HepG2 (cell line): Measurements from ENCODE around the gene RASGRF1. TPM values are rescaled to one million over a fixed set of nuclear protein-coding genes. Genes with fewer than 3 reads are reported as not detected.
A peak's percentile ranks its signal among the peaks of the same experiment; 100 is the strongest.

Source experiments
- HOXA9 ChIP-seq: sonication (generic); formaldehyde crosslinking; IDR thresholded peaks from 2 replicates; pipeline ENCODE4 v1.8.1; 2022; ENCODE audit warnings: missing genetic modification reagents, mild to moderate bottlenecking, moderate library complexity, borderline replicate concordance
- SUZ12 ChIP-seq: fragments of 150-350 bp; IDR thresholded peaks from 2 replicates; pipeline ENCODE4 v1.6.1; 2014; ENCODE audit warnings: low read depth, low read length
- ZNF367 ChIP-seq: sonication (generic); formaldehyde crosslinking; IDR thresholded peaks from 2 replicates; pipeline ENCODE4 v1.4.0; 2020; ENCODE audit warnings: missing genetic modification reagents, borderline replicate concordance
- ZNF878 ChIP-seq: sonication (generic); formaldehyde crosslinking; IDR thresholded peaks from 2 replicates; pipeline ENCODE4 v1.8.1; 2023; ENCODE audit warnings: mild to moderate bottlenecking, missing genetic modification reagents, moderate library complexity
- polyA plus RNA-seq, 8 experiments: library from polyadenylated mRNA; depleted of rRNA in 3 of 8; stranded (reverse) in 7 of 8; unstranded in 1 of 8; fragments of >200 nt; fragmentation: Illumina TruSeq in 4 of 8; extraction: Trizol in 4 of 8; gene quantifications; 2 replicates each; pipeline versions ENCODE4 v1.2.1 to v1.2.3, GENCODE V29; 2011 to 2016; ENCODE audit warnings: low read depth in 4 of 8, missing spikeins in 1 of 8, mixed read lengths in 1 of 8; ENCODE audit not compliant: insufficient read depth in 1 of 8
- total RNA-seq, 5 experiments: library from RNA; depleted of rRNA; stranded (reverse); fragments of >200 nt; fragmentation: Illumina TruSeq; extraction: Trizol; gene quantifications; 2 replicates each; pipeline ENCODE4 v1.2.3, GENCODE V29; 2016; ENCODE audit warnings: low read depth in 1 of 5
- TF ChIP-seq, protein P1 (sequence below): IDR thresholded peaks from 2 replicates; pipeline ENCODE4 v1.4.0; 2020; ENCODE audit warnings: mild to moderate bottlenecking, missing genetic modification reagents
- TF ChIP-seq, protein P2 (sequence below): IDR thresholded peaks from 2 replicates; pipeline ENCODE4 v1.6.1; 2016; ENCODE audit warnings: missing compliant biosample characterization, missing genetic modification reagents, borderline replicate concordance

The RASGRF1 gene
- total and polyA plus RNA-seq, 2 of the 13 experiments (the other 11 are each of a cell fraction or from before 2014, with no cell fraction given) = 0.55 to 3.0 TPM

DNA sequence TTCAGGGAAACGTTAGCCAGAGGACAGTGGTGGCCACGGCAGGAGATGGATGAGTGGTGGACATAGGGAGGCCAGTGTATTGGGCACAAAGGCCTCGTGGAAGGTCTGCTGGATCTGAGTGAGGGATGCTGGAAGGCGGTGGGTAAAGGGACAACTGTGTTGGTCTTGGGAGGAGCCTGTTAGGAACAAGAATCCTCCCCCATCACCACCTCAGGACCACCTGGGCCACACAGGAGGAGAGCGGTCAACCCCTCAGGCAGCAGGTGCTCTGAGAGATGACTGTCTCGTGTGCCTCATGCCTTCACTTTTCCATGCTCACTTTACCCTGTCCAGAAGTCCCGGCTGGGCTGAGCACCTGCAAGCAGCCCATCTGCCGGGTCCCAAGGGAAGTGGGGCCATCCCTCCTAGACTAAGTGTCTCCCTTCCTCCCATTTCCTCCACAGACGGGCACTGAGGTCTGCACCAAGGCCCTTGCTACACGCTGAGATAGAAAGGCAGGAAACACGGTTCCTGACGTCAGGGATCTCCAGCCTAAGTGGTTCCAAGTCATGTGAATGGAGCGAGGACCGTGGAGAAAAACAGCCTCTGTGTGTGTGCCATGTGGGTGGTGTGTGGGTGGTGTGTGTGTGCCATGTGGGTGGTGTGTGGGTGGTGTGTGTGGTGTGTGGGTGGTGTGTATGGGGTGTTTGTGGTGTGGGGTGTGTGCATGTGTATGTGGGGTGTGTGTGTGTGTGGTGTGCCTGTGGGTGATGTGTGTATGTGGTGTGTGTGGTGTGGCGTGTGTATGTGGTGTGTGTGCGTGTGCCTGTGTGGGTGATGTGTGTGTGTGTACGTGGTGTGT is 97.9 kb downstream of the RASGRF1 start (continued):
- TF ChIP-seq, protein P1, sequence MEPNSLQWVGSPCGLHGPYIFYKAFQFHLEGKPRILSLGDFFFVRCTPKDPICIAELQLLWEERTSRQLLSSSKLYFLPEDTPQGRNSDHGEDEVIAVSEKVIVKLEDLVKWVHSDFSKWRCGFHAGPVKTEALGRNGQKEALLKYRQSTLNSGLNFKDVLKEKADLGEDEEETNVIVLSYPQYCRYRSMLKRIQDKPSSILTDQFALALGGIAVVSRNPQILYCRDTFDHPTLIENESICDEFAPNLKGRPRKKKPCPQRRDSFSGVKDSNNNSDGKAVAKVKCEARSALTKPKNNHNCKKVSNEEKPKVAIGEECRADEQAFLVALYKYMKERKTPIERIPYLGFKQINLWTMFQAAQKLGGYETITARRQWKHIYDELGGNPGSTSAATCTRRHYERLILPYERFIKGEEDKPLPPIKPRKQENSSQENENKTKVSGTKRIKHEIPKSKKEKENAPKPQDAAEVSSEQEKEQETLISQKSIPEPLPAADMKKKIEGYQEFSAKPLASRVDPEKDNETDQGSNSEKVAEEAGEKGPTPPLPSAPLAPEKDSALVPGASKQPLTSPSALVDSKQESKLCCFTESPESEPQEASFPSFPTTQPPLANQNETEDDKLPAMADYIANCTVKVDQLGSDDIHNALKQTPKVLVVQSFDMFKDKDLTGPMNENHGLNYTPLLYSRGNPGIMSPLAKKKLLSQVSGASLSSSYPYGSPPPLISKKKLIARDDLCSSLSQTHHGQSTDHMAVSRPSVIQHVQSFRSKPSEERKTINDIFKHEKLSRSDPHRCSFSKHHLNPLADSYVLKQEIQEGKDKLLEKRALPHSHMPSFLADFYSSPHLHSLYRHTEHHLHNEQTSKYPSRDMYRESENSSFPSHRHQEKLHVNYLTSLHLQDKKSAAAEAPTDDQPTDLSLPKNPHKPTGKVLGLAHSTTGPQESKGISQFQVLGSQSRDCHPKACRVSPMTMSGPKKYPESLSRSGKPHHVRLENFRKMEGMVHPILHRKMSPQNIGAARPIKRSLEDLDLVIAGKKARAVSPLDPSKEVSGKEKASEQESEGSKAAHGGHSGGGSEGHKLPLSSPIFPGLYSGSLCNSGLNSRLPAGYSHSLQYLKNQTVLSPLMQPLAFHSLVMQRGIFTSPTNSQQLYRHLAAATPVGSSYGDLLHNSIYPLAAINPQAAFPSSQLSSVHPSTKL (CRISPR knock-in tag) = no peak
- TF ChIP-seq, protein P2, sequence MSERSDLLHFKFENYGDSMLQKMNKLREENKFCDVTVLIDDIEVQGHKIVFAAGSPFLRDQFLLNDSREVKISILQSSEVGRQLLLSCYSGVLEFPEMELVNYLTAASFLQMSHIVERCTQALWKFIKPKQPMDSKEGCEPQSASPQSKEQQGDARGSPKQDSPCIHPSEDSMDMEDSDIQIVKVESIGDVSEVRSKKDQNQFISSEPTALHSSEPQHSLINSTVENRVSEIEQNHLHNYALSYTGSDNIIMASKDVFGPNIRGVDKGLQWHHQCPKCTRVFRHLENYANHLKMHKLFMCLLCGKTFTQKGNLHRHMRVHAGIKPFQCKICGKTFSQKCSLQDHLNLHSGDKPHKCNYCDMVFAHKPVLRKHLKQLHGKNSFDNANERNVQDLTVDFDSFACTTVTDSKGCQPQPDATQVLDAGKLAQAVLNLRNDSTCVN (CRISPR knock-in tag) = no peak
- TF ChIP-seq ZNF878 (CRISPR knock-in tag) = no peak
- TF ChIP-seq SUZ12 = no peak
- no peak for TF ChIP-seq ZNF367 (CRISPR knock-in tag)
- TF ChIP-seq HOXA9 = 0 out of 2 replicates have a peak, but pooled peaks have one; percentile 65
